Inferior parietal cortex (tissue), 1 donor: ENCODE data around the gene HIVEP3.

ENCODE experiments used
- DNase-seq: peaks from one replicate; pipeline ENCODE4 v3.0.0-alpha.2; 2016; ENCODE audit errors: extremely low spot score

HIVEP3 gene

DNA sequence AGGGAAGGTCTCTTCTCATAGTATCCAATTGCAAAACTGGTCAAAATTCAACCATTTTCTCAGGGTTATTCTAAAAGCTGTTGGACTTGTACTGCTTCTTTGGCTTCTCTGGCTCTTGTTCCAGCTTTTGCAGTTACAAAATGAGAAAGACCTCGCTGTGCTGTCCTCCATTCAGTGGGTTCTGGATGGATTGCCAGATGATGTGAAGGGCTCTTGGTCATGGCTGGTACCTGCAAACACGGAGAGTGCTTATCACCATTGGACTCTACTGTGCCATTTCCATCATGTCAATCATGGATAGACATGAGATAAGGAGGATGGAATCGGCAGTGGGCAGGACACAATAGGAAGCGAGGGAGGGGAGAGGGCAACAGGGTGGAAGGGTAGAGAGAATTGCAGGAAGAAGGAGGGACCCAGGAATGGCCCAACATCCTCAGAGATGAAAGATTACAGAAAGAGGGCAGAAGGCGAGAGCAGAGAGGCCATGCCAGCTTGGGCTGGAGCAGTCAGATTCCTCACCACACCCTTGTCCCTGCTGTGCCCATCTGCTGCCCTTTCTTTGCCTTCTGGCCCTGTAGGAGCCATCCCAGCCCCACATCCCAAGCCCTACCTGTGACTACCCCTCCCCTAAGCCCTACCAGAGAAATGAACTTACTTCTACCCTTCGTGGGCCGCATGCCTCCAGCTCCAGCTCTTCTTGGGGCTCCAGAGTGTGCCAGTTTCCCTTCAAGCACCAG lies 70.3 kb downstream of the HIVEP3 start:
- no peak for DNase-seq

DNA sequence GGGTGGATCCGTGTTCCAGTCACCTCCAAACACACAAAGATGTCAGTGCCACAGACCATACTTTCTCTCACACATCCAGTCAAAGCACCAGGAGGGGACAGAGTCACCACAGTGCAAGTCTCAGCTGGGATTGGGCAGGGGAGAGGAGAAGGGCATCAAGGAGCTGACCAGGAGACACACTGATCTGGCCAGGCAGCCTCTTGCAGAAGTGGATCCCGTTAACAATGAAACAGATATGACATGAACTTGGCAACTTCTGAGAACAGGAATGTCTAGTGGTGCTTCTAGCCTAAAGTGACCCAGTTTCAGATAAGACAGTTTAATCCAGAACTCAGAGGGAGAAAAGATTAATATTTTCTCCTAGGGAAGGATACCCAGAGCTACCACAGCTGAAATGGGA lies 71.0 kb downstream of the HIVEP3 start:
- no peak for DNase-seq

DNA sequence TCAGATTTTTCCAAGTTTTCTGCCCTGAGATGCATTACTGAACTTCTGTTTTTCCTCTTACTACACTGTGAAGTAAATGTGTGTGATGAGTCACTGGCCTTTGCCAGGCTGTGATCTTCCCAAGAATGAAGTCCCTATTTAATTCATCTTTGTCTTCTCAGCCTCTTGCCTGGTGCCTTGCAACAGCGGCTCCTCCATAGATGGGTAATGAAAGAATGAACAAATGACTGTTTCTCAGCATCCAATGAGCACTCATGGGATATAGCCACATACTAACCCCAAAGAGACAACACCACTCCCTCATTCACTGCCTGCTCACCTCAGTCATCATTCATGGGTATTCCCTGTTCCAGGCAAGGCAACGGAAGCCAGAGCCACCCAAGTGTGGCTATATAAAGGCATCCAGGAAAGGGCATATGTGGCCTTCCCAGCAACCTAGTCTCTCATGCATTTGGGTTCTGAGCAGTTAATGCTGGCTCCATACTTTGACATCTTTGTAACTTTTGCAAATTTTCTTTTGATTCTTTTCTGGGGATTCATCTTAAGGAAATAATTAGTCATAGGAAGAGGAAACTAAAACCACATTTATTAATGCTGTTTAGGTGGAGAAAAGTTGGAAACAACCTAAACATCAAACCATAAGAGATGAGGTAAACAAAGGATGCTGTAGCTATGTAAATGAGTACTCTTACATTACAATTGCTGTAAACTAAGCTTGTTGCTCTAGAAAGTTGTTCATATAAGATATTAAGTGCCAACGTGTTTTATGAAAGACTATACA lies 71.9 kb downstream of the HIVEP3 start:
- no peak for DNase-seq

DNA sequence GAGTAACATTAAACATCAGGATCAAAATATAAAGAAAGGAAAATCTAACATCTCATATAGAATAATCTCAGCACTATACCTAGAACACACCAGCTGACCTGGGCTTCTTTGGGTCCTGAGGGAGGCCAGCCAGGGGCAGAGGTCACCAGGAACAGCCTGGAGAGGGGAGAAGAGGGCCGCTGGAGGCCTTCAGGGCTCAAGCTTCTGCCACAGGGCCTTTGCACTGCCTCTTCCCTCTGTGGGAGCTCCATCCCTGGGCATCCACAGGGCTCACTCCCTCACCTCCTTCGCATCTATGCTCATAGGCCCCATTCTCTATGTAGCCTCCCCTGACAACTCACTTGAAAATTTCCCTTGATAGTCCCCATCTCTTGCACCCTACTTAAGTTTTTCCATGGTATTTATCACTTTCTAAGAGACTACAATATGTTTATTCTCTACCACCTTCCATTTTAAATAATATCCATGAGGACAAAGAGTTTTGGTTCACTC lies 73.9 kb downstream of the HIVEP3 start:
- DNase-seq: no peak

DNA sequence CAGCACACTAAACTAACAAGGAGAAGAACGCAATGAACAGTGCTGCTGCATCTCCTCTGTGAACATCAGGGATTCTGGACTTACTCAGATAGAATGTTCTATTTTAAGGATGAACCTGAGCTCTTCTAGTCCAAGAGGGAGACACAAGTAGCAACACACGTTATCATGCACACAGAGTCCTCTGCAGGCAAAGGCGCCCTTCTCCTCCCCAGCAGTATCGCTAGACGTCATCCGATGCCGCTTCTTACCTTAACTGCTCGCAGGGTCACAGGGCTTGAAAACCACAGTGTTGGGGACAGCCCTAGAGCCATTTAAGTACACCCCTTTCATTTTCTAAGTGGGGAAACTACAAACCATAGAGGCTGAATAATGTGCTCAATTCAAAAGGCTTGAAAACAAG lies 74.5 kb downstream of the HIVEP3 start:
- DNase-seq: no peak

DNA sequence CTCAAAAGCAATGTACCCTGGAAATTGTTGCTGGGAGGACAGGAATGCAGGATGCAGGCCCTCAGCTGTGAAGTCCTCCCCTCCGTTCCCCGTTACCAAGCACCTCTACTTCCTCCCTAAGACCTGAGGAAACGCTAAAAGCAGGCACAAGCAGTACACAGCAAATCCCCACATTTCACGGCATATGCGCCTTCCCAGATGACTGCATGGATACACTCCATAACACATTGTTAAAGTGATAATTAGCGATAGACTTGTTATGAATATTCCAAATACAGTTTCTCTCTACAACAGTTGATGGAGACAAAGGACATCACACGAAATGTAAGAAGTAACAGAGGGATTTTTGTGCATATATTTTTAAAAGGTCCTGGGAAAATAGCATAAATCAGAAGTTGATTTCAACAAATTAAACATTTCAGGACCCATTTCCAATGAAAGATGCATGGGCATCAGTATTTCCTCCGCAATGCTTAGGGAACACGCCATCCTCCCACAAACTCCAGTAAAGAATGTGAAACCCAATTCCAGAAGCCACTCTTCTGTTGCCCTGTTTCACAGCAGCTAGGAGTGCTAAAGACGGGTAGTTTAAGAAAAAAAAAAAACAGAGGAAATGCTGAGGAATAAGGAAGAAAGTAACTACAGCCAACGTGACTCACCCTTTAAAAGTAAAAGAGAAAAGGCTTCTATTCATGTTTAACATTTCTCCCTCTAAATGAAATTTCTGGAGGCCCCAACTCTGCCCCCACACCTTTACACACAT lies 75.5 kb downstream of the HIVEP3 start:
- DNase-seq: no peak

DNA sequence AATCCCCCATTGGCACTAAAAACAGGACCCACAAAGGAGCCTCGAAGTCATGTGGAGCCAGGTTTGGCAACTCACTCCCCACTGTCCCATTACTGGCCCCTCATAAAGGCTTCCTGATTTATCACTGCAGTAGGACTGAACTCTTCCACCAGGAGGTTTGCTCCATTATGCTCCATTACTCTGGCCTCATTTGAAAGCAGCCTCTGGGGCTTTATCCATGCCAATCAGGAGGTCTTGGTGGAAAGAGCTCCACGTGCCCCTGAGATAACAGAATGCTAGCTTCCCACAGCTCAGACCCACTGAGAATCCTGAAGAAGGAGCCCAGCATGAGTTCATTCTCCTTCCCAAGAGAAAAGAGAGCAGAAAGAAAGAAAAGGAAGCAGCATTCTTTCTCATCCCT lies 76.4 kb downstream of the HIVEP3 start:
- DNase-seq: no peak

DNA sequence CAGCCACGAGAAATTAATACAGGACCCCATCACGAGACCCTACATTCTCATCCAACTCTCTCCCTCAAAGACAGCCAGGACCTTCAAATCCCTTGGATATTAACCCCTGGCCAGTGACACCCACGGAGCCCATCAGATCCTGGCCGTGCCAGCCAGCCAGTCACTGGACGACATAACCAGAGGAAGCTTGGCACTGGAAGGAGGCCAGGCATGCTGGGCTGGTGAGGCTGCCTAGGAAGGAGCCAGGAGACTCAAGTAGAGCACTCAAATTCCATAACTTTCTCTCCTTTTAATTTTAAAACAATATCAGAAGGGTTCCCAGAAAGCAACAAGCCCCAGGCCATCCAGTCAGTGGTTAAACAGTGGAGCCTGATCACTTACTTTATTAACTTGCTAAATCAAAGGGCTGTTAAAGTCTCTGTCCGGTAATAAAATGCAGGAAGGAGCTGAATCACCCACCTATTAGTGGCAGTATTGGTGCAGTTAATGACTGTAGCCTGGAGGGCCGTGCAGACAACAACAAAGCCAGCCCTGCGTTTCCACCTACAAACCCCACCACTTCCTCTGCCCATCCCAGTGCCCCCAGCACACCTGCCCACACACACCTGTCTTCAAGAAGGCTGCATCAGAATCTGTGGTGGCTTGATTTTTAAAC lies 78.0 kb downstream of the HIVEP3 start:
- DNase-seq: no peak

DNA sequence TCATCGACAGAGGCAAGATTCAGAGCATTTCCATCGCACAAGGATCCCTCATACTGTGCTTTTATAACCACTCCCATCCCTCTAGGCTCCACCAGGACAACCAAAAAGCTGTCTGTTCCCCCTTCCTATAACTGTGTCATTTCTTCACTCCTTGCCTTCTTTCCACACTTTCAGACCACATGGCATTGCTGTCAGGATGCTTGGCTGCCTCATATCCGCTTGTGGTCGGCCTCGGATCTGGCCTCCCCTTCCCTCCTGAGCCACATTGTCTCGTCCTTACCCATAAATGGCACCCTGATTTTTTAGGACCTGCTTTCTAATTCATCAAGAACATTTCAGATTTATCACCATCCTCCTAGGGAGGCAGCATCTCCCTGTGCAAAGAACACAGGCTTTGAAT lies 80.5 kb downstream of the HIVEP3 start:
- DNase-seq: no peak

DNA sequence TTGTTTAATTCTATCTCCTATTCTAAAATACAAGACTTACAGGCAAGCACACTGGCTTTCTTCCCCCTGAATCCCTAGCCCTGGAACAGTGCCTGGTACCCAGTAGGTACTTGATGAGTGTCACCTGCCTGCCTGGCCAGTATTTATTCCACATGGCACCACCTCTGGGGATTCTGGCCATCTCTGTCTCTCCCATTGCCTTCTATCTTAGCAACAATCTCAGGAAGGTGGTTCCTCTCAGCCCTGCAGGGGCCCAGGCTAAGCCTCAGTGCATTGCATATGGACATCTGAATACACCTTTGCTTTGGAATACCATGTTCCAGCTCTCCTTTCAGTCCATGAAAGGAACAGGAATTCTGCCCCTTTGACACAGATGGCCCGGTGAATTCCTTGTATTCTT lies 81.0 kb downstream of the HIVEP3 start:
- DNase-seq: no peak

DNA sequence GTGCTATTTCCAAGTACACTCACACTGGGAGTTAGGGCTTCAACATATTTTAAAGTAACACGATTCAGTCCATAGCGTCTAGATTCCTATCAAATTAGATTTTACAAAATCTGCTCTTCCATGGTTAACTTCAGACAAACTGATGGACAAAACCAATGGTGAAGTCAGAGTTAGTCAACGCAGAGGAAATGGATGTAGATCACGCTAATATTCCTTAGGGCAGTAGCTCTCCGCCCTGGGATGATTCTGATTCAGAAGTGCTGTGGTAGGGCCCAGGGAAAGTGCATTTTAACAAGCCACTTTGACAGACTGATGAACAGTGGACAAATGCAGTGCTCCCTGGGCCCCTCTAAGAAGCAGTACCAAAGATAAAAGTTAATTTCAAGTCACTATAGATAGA lies 83.2 kb downstream of the HIVEP3 start:
- no peak for DNase-seq

DNA sequence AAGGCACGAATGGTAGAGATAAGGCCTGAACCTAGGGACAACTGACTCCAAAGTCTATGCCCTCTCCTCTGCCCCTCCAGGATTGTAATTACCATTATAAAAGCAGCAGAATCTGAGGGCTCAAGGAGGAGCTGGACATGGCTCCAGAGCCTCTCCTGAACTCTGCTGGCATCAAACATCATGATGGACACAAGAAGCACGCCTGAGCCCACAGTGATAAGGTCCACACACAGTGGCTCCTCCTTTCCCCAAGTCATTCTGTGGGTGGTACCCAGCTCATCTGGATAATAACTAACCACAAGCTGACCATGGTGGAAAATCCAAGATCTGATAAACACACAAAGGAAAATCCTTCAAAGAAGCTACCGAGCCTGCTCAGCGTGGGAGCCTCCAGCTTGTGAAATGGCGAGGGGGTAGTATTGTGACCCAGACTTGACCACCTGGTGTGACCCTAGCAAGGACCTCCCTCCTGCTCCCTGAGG lies 85.2 kb downstream of the HIVEP3 start:
- no peak for DNase-seq

DNA sequence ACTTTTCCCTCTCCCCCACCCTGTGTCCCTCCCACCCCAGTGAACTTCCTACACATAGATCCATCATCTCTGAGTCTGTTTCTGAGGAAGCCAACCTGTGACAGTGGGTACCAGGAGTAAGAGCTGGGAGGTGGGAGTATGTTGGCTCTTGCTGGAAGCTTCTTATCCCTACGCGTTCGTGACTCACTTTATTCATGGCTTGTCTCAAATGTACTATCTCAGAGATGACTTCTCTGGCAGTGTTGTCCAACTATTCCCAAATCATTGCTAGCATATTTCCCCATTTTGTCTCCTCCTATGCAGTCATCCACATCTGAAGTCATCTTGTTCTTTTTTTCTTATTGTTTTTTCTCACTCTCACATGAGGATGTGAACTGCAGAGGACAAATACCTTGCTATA lies 88.0 kb downstream of the HIVEP3 start:
- DNase-seq: no peak

DNA sequence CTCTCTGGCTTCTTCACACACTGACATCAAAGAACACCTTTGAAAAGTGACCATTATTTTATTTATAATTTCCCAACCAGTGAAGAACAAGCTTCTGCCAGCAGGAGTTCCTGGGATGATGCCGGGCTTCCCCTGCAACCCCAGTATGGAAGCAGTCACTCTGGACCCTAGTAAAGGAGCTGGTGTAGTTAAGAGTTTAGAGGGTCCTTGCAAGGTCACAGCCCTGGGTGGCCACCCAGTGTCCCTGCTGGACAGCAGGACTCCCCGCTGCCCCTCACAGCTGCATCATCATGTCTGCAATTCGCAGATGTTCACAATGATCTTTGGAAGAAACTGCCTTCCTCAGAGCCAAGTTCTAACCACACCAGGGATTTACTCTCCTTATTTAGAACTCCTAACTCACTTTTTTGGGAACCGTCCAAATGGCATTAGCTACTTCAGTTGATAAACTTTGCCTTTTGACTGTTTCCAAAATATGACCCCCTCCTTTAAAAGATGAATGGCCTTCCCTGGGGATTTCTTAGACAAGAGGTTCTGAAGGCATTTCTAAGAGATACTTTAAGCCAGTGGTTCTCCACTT lies 90.6 kb downstream of the HIVEP3 start:
- DNase-seq: no peak

DNA sequence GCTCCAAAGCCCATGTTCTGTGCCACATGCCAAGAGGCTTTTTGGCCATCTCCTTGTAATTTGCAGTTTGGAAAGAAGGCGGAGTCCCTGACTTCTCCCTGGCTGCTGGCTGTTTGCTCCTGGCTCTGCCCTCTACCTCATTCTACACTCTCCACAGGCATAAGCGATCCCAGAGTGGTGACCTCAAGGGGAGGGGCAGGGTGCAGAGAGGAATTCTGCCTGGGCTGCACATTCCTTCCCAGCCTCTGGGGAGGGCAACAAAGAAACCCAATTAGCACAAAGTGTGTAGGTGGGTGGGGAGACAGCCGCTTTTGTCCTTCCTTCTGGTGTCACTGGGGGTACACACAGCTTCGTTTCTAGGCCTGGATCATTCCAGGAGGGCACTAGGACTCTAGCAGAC lies 95.3 kb downstream of the HIVEP3 start:
- no peak for DNase-seq

DNA sequence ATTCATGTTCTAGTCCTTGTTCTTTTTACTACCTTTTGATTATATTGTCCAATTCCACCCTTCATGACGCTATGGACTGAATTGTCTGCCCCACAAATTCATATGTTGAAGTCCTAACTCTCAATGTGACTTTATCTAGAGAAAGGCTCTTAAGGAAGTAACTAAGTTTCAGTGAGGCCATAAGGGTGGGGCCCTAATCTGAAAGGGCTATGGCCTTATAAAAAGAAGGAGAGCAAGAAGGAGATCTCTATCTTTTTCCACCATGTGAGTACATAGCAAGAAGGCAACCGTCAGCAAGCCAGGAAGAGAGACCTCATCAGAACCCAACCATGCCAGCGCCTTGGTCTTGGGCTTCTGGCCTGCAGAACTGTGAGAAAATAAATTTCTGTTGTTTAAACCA lies 95.9 kb downstream of the HIVEP3 start:
- DNase-seq: no peak

DNA sequence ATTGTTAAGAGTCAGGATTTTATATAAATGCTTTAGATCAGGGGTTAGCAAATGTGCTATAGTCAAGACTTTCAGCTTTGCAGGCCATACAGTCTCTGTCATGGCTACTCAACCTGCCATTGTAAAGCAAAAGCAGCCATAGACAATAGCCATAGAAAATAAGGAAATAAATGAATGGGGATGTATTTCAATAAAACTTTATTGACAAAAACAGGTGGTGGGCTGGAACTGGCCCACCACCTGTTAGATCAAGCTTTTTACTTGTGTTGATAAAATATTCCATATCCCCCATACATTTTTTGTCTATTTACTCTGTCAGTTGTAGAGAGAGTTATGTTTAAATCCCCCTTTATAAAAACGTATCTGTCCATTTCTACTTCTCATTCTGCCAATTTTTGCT lies 98.9 kb downstream of the HIVEP3 start:
- DNase-seq: no peak

DNA sequence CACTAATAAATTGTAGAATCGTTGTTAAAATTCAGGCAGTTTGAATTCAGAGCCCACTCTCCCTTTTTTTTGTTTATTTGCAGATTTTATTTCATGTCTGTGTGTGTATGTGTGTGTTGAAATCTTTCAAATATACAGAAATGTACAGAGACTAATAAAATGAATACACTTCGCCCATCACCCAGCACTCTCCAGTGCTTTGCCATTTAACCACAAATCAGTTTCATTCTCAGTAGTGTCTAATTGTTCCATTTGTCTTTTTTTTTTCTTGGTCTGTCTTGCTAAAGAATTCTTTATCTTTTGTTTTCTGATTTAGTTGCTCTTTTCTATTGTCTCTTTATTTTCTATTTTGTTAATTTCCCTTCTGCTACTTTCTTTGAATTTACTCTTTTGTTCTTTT lies 99.7 kb downstream of the HIVEP3 start:
- no peak for DNase-seq

DNA sequence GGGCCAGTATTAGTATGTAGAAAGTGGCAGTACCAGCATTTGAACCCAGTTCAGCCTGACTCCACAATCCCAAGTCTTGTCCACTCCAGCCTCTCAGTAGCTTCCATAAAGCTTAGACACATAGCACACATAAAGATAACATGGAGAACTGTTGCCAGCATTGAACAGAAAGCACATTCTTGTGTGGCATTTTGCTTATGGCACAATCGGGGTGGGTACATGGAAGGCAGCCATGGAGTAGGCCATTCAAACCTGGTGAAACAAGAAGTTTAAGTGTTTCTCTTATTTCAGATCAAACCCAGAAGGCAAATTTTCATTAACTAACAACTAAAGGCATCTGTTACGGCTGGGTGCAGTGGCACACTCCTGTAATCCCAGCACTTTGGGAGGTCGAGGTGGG lies 102.7 kb downstream of the HIVEP3 start:
- DNase-seq: no peak

DNA sequence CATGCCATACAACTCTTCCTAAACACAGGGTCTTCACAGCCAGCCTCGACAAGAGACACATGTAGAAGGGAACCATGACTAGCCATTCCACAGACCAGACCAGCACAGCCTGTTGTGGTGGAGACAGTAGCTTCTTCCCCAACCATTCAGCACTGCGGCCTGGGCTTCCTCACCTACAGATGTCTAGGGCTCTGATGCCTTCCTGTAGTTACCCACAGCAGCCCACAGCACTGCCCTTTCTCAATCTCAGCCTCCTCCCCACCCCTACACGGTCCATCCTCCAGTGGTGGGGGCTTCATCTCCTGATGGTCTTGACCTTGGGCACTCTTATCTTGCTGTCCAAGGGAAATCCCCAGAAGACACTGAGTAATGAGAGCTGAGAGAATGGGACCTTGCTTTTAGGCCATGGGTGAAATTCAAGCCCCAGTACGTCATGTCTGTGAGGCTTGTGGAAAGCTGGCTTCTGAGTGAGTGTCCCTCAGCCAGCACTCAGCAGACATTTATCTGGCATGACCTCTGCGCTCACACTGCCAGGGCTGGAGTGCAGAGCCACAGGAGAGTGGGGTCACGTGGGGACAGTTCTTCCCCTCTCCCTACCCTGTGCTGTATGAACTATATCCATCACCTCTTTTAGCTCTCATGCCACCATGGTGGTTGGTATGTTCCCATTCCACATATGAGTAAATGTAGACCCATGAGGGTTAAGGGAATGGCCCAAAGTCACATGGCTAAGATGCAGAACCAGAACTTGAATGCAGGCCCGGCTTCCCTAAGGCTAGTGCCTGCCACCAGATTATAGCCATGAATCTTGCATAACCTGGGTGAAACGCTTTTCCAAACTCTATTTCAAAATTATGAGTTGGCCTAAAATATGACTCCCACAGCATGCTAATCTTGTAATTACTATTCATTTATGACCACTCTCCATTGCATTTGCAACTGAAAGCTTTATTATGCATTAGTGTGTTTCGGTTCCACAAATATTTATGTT lies 104.7 kb downstream of the HIVEP3 start:
- no peak for DNase-seq
